ENCODE measurements around the gene UBC. TPM values are rescaled to one million over a fixed set of nuclear protein-coding genes. Genes with fewer than 3 reads are reported as not detected.
A peak's percentile ranks its signal among the peaks of the same experiment; 100 is the strongest.
"Not testable (repeated sequence)": the region's sequence is repeated elsewhere in the genome, so short reads cannot be mapped to it uniquely, and the experiment has no call there.

UBC gene
- total RNA-seq, 2 donors from 2014 or later: 637 to 675 TPM

DNA sequence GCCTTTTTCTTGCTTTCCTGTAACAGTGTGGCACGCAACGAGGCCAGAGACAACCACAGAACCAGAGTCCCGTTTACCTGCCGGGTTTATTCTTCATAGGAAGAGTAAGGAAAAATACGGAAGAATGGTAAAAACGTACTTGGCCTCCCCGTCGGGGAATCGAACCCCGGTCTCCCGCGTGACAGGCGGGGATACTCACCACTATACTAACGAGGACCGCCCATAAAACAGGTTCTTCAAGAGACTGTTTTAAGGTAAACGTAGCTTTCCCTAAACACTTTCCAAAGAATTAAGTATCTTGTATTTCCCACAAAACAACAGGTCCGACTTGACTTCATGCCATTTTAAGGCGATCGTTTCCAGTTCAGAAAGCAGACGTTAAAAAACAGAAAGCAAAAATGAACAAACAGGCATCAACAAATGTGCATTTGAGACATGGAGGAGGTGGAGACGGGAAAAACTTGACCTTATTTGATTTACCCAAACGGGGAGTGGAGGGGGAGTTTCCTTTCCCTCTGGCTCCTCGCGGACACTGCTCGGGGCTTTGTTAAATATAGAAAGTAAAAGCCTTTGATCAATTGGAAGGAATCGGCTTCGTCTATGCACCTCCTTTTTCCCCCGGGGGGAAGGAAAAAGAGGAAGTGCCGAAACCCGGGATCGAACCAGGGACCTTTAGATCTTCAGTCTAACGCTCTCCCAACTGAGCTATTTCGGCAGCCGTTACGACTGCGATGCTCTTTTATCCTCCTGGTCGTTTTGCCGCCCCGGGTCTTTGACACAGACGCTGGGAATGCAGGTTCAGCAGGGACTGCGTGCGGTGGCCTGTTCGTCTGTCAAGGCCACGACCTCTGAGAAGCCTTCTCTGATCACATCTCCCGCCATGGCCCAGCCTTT lies 13.0 kb upstream of the UBC start:
- Histone ChIP-seq H3K4me3 (peak overlapping the region in 1 of 2 donors; percentile 46), H3K9me3 (no peaks in the 10 kb centered on the region), H3K27me3 (no peaks in the 10 kb centered on the region), H3K4me1 (peaks cover 10% of the 10 kb centered on the region), H3K36me3 (replicated peaks in 1 of 2; ENCODE audit: insufficient read depth in 1 of 2, low read depth in 2 of 2) (no peaks in the 10 kb centered on the region), H3K27ac (peak overlapping the region; percentile 83 to 97 (median 92))
- ATAC-seq (peak; percentile 86), DNase-seq (peak; percentile 94 to 95 (median 95))
- intact Hi-C loops (cut with DNase I): no loop called here
- 0% methylated on average over 42 to 45 of the region's 45 CpGs for WGBS, 2 donors
- TF ChIP-seq CTCF (IDR thresholded peaks at IDR 0.05) (peak in 1 of 7 experiments; percentile 0), POLR2A (IDR thresholded peaks at IDR 0.05) (peak in 1 of 3 donors; percentile 11)

GRCh38 chr12:124925782-124926181 lies 11.3 kb upstream of the UBC start:
- intact Hi-C loops (cut with DNase I): not testable (repeated sequence)
- 94 to 95% methylated on average over 6 to 7 of the region's 7 CpGs for WGBS, 2 donors

GRCh38 chr12:124925117-124925516 lies 10.7 kb upstream of the UBC start:
- no peak overlapping the region for H3K27ac ChIP-seq
- DNase-seq (no peak), ATAC-seq (no peak)
- no peaks in the 10 kb centered on the region for H3K27me3 ChIP-seq
- TF ChIP-seq POLR2A (IDR thresholded peaks at IDR 0.05) (no peak), CTCF (IDR thresholded peaks at IDR 0.05) (no peak)
- no peak overlapping the region for H3K4me3 ChIP-seq
- H3K36me3 ChIP-seq (replicated peaks in 1 of 2; ENCODE audit: insufficient read depth in 1 of 2, low read depth in 2 of 2): no peaks in the 10 kb centered on the region
- 74 to 84% methylated on average over 10 of the region's 10 CpGs for WGBS, 2 donors
- H3K4me1 ChIP-seq: peaks cover 23% of the 10 kb centered on the region
- H3K9me3 ChIP-seq: no peaks in the 10 kb centered on the region
- intact Hi-C loops (cut with DNase I): no loop called here

More at GRCh38 chr12:124925782-124926181, 11.3 kb upstream of the UBC start:
- ATAC-seq; H3K36me3 ChIP-seq (replicated peaks in 1 of 2; ENCODE audit: insufficient read depth in 1 of 2, low read depth in 2 of 2); H3K27me3 ChIP-seq; H3K9me3 ChIP-seq; DNase-seq; H3K4me3 ChIP-seq; H3K27ac ChIP-seq: not testable (repeated sequence)
- peaks cover 23% of the 10 kb centered on the region for H3K4me1 ChIP-seq

DNA sequence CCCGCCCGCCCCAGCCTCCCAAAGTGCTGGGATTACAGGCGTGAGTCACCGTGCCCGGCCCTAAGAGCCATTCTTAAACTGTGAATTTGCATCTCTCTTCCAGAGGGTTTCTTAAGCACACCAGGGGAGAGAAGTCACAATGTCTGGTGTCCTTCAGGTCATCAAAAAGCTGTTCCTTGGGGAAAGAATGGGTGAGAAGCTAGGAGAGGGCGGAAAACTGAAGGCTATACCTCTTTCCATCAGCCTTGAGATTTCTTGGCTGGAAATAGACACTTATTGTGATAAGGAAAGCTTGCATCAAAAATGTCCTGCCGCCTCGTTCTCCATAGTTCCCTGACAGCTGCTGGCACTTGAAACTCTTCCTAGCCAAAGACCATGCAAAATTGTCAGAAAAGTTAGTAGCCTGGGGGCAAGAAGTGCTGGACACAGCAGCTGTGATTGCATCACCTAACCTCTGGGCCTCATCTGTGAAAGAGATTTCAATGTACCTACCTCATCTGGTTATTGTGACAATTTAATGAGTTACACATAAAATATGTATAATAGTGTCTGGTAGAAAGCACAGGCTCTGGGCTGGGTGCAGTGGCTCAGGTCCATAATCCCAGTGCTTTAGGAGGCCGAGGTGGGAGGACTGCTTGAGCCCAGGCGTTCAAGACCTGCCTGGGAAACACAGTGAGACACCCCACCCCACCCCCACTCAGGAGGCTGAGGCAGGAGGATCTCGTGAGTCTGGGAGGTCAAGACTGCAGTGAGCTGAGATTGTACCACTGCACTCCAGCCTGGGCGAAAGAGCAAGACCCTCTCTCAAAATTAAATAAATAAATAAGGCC lies 9.7 kb upstream of the UBC start:
- Histone ChIP-seq H3K27ac (no peak overlapping the region), H3K4me1 (peaks cover 23% of the 10 kb centered on the region), H3K36me3 (replicated peaks in 1 of 2; ENCODE audit: insufficient read depth in 1 of 2, low read depth in 2 of 2) (no peaks in the 10 kb centered on the region), H3K27me3 (no peaks in the 10 kb centered on the region), H3K9me3 (no peaks in the 10 kb centered on the region), H3K4me3 (no peak overlapping the region)
- no peak for ATAC-seq
- TF ChIP-seq POLR2A (IDR thresholded peaks at IDR 0.05): no peak
- no peak for TF ChIP-seq CTCF (IDR thresholded peaks at IDR 0.05)
- no peak for DNase-seq
- intact Hi-C loops (cut with DNase I): no loop called here
- WGBS, 2 donors: 54 to 80% methylated on average over 8 to 10 of the region's 12 CpGs

Data from body of pancreas (tissue), 4 donors.